ENCODE results near the gene OR10H2.
"Not testable (repeated sequence)": the region's sequence is repeated elsewhere in the genome, so short reads cannot be mapped to it uniquely, and the experiment has no call there.

Gene OR10H2

DNA sequence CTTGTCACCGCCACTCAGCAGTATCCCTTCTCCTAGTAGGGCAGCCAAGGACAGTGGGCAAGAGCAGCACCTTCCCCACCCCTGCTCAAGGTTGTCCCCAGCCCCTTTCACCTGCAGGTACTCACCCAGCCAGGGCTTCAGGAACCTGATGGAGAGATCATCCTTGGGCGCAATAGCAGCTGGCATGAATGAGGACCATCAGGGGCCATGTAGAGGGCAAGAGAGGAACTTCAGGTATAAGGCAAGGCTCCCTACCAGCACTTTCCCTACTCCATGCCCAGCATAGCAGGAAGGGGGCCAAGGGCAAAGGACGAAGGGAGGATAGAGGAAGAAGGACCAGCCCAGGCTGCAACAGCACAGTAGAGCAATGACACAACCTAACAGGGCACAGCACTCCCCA is 46.3 kb downstream of the OR10H2 start:
- DNase-seq = not testable (repeated sequence)

DNA sequence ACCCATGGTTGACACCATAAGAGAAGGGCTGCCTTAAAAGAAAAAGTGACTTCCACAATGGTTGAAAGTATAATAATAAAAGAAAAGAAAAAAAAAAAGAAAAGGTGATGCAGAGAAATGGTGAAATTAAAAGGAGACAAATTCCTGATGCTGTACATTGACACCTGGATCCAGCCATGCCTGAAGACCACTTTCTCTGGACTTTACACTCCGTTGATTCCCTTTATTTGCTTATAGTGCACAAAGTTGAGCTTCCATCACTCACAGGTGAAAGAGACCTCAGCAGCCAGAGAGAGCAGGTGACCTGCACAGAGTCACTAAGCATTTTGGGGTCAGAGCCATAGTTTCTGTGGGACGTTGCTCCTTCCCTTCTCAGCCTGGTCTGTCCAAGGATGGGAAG is 47.4 kb downstream of the OR10H2 start:
- DNase-seq = no peak

DNA sequence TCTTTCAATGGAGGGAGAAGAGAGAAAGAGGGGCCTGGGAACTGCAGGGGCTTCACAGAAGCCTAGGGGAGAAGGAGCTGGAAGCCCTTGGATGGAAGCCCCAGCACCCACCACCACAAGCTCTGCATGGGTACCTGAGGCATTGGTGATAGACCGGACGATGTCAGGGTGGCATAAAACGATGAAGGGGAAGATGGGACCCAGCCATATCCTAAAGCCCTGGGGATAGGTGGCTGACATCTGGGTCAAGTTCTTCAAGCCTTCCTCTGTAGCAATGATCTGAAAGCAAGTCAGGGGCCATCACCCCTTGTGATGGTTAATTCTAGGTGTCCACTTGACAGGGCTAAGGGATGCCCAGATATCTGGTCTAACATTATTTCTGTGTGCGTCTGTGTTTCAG is 48.4 kb downstream of the OR10H2 start:
- no peak for DNase-seq

DNA sequence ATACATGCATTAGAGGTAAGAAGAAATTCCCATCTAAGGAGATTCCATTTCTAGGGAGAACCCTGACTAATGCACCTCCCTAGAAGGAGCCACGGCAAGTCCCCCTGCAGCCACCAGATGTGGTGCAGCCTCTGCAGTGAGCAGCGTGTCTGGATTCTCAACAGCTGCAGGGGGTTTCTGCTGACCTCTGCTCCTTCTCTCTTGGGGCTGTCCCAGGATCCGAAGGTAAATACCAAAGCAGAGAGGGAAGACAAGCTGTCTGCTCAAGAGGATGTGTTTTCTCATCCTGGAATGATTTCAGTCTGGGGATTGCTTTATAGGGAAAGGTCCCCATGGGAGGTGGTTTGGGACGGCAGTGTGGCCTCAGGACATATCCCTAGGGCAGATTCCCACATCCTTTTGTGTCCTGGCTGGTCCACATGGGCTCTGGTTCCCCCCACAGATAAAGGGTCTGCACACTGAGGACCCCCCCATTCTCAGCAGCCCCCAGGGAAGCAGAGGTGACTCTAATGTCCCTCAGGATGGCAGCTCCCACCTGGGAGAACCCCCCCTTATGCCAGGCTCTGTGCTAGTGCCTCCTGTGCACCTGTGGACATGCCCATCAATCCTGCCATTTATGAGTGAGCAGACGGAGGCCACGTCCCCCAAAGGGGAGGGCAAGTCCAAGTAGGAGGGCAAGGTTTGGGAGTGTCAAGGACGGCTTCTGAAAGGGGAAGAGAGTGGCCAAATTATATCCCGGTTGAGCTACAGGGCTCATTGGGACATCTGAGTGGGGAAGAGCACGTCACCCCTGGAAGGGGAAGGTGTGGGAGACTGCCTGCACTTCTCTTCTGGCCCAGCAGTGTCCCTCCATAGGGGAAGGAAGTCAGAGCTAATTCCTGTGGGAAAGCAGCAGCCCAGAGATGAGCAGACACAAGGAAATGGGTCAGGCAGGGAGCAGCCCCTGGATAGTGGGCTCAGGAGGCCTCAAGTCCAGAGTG is 49.5 kb downstream of the OR10H2 start:
- no peak for DNase-seq
